Measurements from ENCODE around the gene EFCC1.

The EFCC1 gene

DNA sequence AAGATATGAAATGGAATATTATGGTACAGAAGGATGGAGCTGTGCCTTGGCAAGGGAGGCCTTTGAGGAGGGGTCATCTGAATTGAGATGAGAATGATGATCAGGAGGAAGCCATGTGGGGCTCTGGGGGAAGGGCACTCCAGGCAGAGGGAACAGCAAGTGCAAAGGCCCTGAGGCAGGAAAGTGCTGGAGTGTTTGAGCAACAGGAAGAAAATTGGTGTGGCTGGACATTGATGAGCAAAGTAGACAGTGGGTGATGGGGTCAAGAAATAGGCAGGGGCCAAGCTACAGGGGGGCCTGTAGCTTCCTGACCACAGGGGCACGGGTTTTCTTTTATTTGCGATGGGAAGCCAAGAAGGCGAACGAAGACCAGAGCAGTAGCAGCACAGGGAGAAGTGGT, 56.1 kb downstream of the EFCC1 start:
- DNase-seq (ENCODE audit: low read depth): no peak
- TF ChIP-seq CTCF (conservative IDR thresholded peaks at IDR 0.05; ENCODE audit: control insufficient read depth, insufficient read depth, low read depth, low read length): no peak
- no peak overlapping the region for H3K4me3 ChIP-seq (ENCODE audit: control insufficient read depth, low read depth, low read length)

DNA sequence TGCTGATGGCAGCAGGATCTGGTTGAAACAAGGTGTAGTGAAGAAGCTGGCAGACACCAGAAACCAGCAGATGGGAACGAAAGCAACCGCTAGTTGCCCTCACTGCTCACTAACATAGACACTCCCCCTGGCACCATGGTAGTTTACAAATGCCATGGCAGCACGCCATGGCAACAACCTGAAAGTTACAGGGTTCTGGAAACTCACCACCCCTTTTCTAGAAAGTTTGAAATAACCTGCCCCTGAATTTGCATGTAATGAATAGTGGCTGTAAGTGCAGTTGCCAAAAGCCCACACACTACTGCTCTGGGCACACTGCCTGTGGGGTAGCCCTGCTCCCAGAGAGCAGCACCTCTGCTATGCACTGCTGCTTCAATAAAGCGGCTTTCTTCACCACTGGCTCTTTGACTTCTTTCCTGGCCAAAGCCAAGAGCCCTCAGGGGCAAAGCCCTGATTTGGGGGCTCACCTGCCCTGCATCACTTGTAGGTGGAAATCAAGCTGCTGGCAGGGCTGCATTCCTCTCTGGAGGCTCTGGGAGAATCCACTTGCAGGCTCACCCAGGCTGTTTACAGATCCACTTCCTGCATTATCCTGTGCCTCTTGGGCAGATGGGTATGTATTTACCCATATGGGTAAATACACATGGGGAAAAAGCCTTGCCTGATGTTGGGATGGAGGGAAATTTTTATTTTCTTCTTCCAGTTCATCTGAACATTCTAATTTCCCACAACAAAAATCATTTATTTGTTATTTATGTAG, 57.5 kb downstream of the EFCC1 start:
- no peak for DNase-seq (ENCODE audit: low read depth)
- TF ChIP-seq CTCF (conservative IDR thresholded peaks at IDR 0.05; ENCODE audit: control insufficient read depth, insufficient read depth, low read depth, low read length): no peak
- H3K4me3 ChIP-seq (ENCODE audit: control insufficient read depth, low read depth, low read length): no peak overlapping the region

- no peak for DNase-seq (ENCODE audit: low read depth)
- no peak for TF ChIP-seq CTCF (conservative IDR thresholded peaks at IDR 0.05; ENCODE audit: control insufficient read depth, insufficient read depth, low read depth, low read length)
Measured at GRCh38 chr3:129059311-129059958, 58.3 kb downstream of the EFCC1 start.

GRCh38 chr3:129060276-129061022, 59.3 kb downstream of the EFCC1 start, which contains the start of gene GP9:
Gene GP9 (plus strand): TSS chr3:129060779. CDS start chr3:129061740, 961 bp downstream.
- no peak for DNase-seq (ENCODE audit: low read depth)
- TF ChIP-seq CTCF (conservative IDR thresholded peaks at IDR 0.05; ENCODE audit: control insufficient read depth, insufficient read depth, low read depth, low read length): no peak
- no peak within 1 kb of the TSS for H3K4me3 ChIP-seq (ENCODE audit: control insufficient read depth, low read depth, low read length)

More at GRCh38 chr3:129059311-129059958, 58.3 kb downstream of the EFCC1 start:
- H3K4me3 ChIP-seq (ENCODE audit: control insufficient read depth, low read depth, low read length): no peak overlapping the region

DNA sequence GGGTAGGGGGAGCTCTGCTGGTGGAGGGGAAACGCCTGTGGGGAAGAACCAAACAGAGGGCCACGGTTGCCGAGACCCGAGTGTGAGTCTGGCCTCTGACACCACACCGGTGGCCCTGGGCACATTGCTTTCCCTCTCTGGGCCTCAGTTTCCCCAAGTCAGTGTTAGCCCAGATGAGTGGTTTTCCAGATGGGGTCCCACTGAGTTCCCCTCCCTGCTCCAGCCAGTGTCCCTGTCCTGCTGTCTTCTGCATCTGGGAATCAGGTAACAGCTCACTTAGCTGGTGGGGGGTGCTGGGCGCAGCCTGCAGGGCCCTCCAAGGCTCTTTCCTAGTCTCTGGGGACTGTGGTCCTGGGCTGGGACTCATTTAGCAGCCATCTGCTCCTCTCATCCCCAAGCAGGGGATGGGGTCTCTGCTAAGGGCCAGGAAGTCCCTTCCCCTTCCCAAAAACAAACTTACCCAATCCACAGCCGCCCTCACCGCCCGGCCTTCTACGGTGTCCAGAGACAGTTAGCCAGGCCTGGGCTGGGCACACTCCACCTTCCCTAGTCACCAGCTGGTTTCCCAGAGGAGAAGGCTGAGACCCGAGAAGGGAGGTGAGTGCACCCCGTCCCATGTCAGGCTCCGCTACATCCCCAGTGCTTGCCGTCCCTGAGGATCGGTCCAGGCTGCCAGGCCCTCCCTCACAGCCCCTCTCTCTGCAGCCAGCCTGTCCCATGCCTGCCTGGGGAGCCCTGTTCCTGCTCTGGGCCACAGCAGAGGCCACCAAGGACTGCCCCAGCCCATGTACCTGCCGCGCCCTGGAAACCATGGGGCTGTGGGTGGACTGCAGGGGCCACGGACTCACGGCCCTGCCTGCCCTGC, 60.2 kb downstream of the EFCC1 start:
- no peak for DNase-seq (ENCODE audit: low read depth)
- TF ChIP-seq CTCF (conservative IDR thresholded peaks at IDR 0.05; ENCODE audit: control insufficient read depth, insufficient read depth, low read depth, low read length): no peak
- no peak overlapping the region for H3K4me3 ChIP-seq (ENCODE audit: control insufficient read depth, low read depth, low read length)
